Measurements from ENCODE around the gene CDSN. TPM values are rescaled to one million over a fixed set of nuclear protein-coding genes. Genes with fewer than 3 reads are reported as not detected.

CDSN gene
- total and polyA plus RNA-seq, 2 of the 4 experiments (the other 2 are of a cell fraction): not detected

- H2BK120ac ChIP-seq (ENCODE audit: low read depth, low read length): no peak overlapping the region
- in situ Hi-C loops (cut with MboI; ENCODE audit: low sequenced_read_pairs) (loop anchor here (25.0 kb wide), 1 partner anchor 609 kb away; the partner anchor contains the start of gene HLA-E), dilution Hi-C loops (cut with HindIII; ENCODE audit: low sequenced_read_pairs, unreplicated experiment) (no loop called here), intact Hi-C loops (cut with micrococcal nuclease) (no loop called here)
- no peak overlapping the region for H2BK15ac ChIP-seq (ENCODE audit: low read depth, low read length)
- ChIA-PET CTCF (interaction anchor here (1.2 kb wide), 1 partner anchor 9 kb away, joined by 3 read pairs; no protein-coding TSS in a partner anchor), POLR2A (ENCODE audit: unreplicated experiment) (no interaction called here)
- no peak overlapping the region for H3K9ac ChIP-seq (ENCODE audit: low read depth, low read length)
- H3K4me1 ChIP-seq (ENCODE audit: control insufficient read depth, insufficient read depth, low read length): no peaks in the 10 kb centered on the region
- no peaks in the 10 kb centered on the region for H3K9me1 ChIP-seq (ENCODE audit: insufficient read depth, low read length)
- BruUV-seq (replicated peaks): no TSS peak
- H4K5ac ChIP-seq (ENCODE audit: low read depth, low read length): no peak overlapping the region
- H2AK5ac ChIP-seq (ENCODE audit: low read depth, low read length): no peak overlapping the region
- no peak overlapping the region for H3K18ac ChIP-seq (ENCODE audit: low read depth, low read length)
- no peak for DNase-seq
- H3K79me1 ChIP-seq (ENCODE audit: low read depth in 1 of 2, low read length in 2 of 2): no peaks in the 10 kb centered on the region
- no peak overlapping the region for H3K4ac ChIP-seq (ENCODE audit: low read depth, low read length)
- no peak overlapping the region for H4K91ac ChIP-seq (ENCODE audit: insufficient read depth, low read depth, low read length)
- H3K14ac ChIP-seq (replicated peaks; ENCODE audit: low read depth, low read length): no peak overlapping the region
- H2AK9ac ChIP-seq (replicated peaks; ENCODE audit: low read depth, low read length, poor library complexity): no peak overlapping the region
- 100% methylated on average over 1 of the region's 3 CpGs; no CpG with 5 or more reads in 1 of the 2 experiments for WGBS, 2 experiments (ENCODE audit: extremely low coverage in 2 of 2, insufficient read length in 1 of 2)
- TF ChIP-seq NFE2L2 (IDR thresholded peaks at IDR 0.05; ENCODE audit: low read depth, low read length) (no peak), POLR2A (IDR thresholded peaks at IDR 0.05; ENCODE audit: low read depth, low read length) (no peak), MAZ (IDR thresholded peaks at IDR 0.05; ENCODE audit: borderline replicate concordance, low read depth, low read length) (no peak), RAD21 (IDR thresholded peaks at IDR 0.05; ENCODE audit: low read length) (no peak), USF2 (IDR thresholded peaks at IDR 0.05; ENCODE audit: low read depth, low read length) (no peak), CHD1 (IDR thresholded peaks at IDR 0.05; ENCODE audit: low read depth, low read length) (no peak), CTCF (conservative IDR thresholded peaks at IDR 0.05; ENCODE audit: low read depth, low read length) (no peak), ELK1 (IDR thresholded peaks at IDR 0.05; ENCODE audit: borderline replicate concordance, low read depth, low read length) (no peak), RFX5 (IDR thresholded peaks at IDR 0.05; ENCODE audit: low read depth, low read length) (no peak), MXI1 (IDR thresholded peaks at IDR 0.05; ENCODE audit: borderline replicate concordance, low read depth, low read length) (no peak), RCOR1 (IDR thresholded peaks at IDR 0.05; ENCODE audit: insufficient replicate concordance, low read length) (no peak), FOS (IDR thresholded peaks at IDR 0.05; ENCODE audit: low read depth, low read length) (no peak), CEBPB (IDR thresholded peaks at IDR 0.05; ENCODE audit: low read depth, low read length) (no peak), SMC3 (IDR thresholded peaks at IDR 0.05; ENCODE audit: low read depth, low read length) (no peak)
- no peak overlapping the region for H2AFZ ChIP-seq (replicated peaks; ENCODE audit: low read length, poor library complexity)
- H3K23ac ChIP-seq (ENCODE audit: low read depth, low read length): no peak overlapping the region
- H4K20me1 ChIP-seq (ENCODE audit: insufficient read depth, low read length): no peaks in the 10 kb centered on the region
- H3K27me3 ChIP-seq (ENCODE audit: control insufficient read depth, insufficient read depth, low read length): peaks cover 4% of the 10 kb centered on the region
- no peaks in the 10 kb centered on the region for H3K36me3 ChIP-seq (ENCODE audit: control insufficient read depth, insufficient read depth, low read length)
- H3K56ac ChIP-seq (ENCODE audit: extremely low read depth, insufficient read depth, low read length): no peak overlapping the region
- no peak overlapping the region for H3K27ac ChIP-seq (ENCODE audit: insufficient read depth, low read length)
- H3K9me3 ChIP-seq (ENCODE audit: control insufficient read depth, insufficient read depth, low read length): no peaks in the 10 kb centered on the region
- no peak overlapping the region for H4K8ac ChIP-seq (ENCODE audit: low read depth in 2 of 2, low read length in 2 of 2)
- H3K4me2 ChIP-seq (ENCODE audit: low read depth, low read length): no peak overlapping the region
- no peak overlapping the region for H3K4me3 ChIP-seq (ENCODE audit: insufficient read depth, low read depth, low read length)
- no peak overlapping the region for H2BK20ac ChIP-seq (ENCODE audit: low read depth, low read length)
- no peak for ATAC-seq (ENCODE audit: low read depth)
- no peak overlapping the region for H2BK5ac ChIP-seq (ENCODE audit: low read depth, low read length, poor library complexity, severe bottlenecking)
These were observed 24.0 kb downstream of the CDSN start for GRCh38 chr6:31096215-31096614.
